NCI-H2029 (cell line): ENCODE measurements around the gene EXTL2.
"Not testable (repeated sequence)": the region's sequence is repeated elsewhere in the genome, so short reads cannot be mapped to it uniquely, and the experiment has no call there.

Experiments used
- DNase-seq: peaks from one replicate; lab custom pipeline; 2025; lab: John Stamatoyannopoulos, UW

EXTL2 gene

DNA sequence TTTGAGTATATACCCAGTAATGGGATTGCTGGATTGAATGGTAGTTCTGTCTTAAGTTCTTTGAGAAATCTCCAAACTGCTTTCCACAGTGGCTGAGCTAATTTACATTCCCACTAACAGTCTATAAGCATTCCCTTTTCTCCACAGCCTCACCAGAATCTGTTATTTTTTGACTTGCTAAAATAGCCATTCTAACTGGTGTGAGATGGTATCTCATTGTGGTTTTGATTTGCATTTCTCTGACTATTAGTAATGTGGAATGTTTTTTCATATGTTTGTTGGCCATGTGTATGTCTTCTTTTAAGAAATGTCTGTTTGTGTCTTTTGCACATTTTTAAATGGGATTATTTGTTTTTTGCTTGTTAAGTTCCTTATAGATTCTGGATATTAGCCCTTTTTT, 39.5 kb downstream of the EXTL2 start:
- DNase-seq = not testable (repeated sequence)

DNA sequence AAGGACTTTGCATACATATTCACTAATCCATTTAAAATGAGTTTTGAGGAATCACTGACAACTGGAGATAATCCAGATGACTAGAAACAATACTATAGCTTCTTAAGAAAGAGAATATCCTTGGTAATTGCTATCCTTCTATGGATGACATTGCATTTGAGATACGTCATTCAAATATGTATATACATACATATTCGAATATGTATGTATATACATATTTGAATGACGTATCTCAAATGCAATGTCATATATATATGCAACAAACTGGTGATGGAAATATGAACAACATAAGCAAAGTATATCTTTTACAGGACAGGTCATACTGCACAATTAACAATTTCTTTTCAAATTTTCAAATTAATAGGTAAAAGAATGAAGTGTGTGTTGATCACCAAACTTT, 41.7 kb downstream of the EXTL2 start:
- DNase-seq = no peak

DNA sequence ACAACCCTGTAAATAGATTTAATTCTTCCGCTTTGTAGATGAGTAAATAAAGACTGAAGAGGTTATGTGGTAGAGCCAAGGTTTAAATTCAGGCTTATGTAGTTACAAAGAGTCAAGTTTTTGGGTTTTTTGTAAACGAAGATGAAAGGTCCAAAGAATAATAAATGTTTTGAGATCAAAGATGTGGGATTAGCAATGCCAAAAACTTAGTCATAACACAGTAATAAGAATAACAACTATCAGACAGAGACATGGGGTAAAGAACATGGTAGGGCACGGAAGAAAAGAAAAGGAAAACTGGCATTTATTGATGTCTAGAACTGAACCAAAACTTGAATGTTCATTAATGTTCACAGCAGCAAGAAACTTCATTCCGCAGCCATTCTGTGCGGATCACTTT, 42.9 kb downstream of the EXTL2 start:
- DNase-seq = no peak

DNA sequence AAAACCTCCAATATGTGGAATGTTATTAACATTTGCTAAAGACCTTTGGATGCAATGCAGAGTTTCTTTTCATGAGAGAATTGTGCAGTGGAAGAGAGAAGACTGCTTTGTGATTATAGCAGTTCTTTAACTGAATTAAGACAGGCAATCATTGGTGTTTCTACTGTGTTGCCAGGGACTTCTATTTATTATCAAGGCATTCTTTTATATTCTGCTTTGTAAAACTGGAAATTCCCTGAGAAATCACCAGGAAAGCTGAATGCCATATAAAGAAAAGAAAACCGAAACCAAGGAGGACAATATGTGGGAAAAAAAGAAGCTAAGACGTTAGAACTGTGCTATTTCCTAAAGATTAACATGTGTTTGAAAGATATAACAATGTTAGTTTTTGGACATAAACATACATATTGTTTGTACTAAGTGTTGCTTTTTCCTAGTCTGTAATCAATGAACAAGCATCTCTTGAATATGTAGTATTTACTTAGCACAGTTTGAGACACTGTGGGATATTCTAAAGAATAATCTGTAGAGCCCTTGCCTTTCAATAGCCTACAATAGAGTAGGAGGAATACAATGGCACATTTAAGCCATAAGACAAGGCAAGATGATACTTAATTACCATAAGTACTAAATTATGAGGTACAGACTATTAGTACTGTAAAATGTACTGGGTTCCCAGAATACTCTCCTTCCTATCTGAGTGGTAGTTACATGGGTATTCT, 47.1 kb downstream of the EXTL2 start:
- no peak for DNase-seq

DNA sequence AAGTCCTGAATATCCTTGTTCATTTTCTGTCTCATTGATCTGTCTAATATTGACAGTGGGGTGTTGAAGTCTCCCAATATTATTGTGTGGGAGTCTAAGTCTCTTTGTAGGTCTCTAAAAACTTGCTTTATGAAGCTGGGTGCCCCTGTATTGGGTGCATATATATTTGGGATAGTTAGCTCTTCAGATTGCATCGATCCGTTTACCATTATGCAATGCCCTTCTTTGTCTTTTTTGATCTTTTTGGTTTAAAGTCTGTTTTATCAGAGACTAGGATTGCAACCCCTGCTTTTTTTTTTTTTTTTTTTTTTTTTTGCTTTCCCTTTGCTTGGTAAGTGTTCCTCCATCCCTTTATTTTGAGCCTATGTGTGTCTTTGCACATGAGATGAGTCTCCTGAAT, 51.5 kb downstream of the EXTL2 start:
- not testable (repeated sequence) for DNase-seq

DNA sequence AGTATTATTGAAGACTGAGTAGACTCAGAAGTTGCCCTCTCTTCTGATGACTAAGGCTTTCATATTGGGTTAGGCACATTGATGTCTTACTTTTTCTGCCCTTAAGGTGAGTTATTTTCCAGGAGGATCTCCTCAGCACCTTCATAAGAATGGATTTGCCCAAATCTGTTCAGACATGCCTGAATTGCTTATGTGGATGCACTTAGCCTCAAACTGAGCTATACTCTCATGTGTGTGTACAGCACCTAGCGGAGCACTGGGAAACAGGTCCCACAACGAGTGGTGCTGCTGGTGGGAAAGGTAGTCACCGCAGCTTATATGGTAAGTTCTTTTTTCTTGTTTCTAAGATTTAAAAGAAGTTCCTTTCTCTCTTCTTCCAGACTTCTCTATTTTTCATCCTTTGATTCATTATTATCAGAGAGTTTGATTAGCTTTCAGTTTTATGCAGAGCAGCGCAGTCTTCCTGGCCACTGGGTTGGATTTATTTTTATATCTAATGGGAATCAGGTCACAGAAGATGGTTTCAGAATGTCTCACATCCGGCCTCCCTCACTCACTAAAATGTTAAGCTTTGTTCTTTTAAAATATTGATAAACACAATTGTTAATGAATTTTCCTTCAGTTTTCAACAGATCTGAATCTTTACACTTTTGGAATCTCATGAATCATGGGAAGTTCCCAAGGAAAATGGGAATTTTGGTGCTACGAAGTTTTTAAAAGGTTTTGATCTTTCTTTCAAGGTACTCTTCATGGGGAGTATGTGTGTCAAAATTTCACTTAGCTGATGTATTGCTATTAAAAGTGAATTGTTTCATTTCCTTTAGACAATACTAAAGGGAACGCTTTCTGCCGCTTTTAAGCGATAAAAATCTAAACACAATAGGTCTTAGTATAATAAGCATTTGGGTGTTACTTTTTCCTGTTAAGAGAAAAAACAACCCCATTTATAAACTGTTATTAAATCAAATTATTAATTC, 58.5 kb downstream of the EXTL2 start:
- no peak for DNase-seq

DNA sequence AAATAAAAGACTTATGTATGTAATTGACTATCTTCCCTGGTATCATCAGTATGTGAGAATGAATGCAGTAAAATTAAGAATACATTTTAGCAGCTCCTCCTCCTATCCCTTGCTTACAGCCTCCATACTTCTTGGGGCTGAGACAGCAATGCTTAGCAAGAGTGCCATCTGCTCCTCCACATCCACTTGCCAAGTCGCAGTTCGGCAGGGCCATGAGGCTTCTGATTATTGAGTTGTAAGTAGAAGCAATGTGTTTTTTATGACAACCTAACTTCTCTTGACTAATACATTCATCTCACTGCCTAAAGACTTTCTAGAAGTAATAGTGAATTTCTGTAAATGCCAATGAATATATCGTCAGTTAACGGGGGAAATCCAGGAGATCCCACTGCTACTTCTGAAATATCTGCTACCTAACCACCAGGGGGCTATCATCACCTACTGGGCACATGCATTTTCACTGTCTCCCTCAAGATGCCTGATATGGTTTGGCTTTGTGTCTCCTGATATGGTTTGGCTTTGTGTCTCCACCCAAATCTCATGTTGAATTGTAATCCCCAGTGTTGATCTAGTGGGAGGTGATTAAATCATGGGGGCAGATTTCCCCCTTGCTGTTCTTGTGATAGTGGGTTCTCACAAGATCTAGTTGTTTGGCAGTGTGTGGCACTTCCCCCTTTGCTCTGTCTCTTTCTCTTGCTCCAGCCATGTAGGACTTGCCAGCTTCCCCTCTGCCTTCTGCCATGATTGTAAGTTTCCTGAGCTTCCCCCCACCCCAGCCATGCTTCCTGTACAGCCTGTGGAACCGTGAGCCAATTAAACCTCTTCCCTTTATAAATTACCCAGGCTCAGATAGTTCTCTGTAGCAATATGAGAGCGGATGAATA, 59.6 kb downstream of the EXTL2 start:
- no peak for DNase-seq

DNA sequence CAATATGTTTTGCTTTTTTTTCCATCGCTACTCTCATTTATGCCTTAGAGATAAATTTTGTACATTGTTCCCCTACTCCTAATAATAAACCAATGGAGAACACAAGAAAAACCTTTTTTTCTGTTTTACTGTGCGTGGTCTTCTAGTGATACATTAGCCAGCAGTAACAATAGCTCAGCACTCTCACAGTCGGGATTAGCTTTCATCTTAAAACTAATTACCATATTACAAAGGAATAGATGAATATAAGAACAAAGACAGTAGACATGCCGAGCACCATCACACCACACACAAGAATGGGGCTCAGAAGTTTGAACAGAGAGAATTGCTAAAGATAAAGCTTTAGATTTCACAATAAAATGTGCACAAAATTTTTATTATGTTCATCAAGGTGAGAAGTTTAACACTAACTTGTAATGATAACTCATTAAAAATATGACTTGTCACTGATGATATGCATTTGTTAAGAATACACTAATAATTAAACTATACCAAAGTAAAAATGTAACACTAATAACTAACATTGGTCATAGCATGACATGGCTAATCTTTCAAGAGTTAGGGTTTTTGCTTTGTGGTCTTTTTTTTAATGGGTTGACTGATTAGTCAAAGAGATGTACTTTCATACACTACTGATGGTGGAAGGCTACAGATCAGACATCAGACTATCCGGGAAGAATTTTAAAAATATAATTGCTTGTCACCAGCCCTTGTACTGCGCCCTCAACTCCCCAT, 61.8 kb downstream of the EXTL2 start:
- no peak for DNase-seq

DNA sequence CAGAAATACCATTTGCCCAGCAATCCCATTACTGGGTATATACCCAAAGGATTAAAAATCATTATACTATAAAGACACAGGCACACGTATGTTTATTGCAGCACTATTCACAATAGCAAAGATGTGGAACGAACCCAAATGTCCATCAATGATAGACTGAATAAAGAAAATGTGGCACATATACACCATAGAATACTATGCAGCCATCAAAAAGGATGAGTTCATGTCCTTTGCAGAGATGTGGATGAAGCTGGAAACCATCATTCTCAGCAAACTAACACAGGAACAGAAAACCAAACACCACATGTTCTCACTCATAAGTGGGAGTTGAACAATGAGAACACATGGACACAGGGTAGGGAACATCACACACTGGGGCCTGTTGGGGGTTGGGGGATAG, 69.0 kb downstream of the EXTL2 start:
- not testable (repeated sequence) for DNase-seq
